Stimulated activated naive CD4-positive, alpha-beta T cell (primary cell): ENCODE results near the gene CD81.

Source experiments
- DNase-seq, 6 experiments: peaks; one replicate each; lab custom pipeline; 2025; lab: John Stamatoyannopoulos, UW

CD81 gene

DNA sequence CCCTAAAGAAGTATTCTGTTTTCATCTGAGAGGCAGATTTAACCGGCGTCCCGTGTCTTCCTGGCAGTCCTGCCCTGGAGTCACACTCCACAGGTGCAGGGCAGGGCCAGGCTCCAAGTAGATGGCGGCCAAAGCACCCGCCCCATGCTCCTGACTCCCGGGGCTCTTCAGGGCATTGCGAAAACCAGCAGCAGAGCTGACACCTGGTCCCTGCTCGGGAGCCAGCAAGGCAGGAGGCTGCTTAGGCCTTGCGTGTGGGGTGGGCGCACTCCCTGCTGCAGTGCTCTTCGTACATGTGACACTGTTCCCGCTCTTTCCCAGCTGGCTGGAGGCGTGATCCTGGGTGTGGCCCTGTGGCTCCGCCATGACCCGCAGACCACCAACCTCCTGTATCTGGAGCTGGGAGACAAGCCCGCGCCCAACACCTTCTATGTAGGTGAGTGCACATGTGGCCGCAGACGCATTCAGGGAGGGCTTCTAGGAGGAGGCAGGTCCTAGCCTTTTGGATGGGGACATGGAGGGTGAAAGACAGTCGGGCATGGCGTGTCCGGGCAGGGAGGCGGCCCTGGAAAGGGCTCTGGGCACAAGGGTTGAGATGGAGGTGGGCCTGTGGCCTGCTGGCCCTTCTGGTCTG lies 13.1 kb downstream of the CD81 start:
- DNase-seq = no peak

DNA sequence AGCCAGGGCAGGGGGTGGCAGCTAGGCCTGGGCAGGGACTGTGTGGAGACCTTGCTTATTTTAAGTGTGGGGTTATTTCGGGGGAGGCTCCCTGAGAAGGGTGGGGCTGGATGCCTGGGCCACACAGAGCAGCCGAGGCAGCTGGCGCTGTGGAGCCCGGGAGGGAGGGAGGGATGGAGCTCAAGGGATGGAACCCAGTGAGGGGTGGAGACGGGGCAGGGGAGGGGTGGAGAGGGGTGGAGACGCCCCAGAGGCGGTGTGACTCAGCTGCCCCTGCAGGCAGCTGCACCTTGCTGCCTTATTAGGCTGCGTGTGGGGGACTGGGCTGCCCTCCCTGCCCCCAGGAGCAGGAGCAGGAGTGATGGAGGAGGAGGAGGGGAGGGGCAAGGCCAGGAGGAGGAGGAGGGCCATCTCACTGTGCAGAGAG lies 13.6 kb downstream of the CD81 start:
- no peak for DNase-seq

DNA sequence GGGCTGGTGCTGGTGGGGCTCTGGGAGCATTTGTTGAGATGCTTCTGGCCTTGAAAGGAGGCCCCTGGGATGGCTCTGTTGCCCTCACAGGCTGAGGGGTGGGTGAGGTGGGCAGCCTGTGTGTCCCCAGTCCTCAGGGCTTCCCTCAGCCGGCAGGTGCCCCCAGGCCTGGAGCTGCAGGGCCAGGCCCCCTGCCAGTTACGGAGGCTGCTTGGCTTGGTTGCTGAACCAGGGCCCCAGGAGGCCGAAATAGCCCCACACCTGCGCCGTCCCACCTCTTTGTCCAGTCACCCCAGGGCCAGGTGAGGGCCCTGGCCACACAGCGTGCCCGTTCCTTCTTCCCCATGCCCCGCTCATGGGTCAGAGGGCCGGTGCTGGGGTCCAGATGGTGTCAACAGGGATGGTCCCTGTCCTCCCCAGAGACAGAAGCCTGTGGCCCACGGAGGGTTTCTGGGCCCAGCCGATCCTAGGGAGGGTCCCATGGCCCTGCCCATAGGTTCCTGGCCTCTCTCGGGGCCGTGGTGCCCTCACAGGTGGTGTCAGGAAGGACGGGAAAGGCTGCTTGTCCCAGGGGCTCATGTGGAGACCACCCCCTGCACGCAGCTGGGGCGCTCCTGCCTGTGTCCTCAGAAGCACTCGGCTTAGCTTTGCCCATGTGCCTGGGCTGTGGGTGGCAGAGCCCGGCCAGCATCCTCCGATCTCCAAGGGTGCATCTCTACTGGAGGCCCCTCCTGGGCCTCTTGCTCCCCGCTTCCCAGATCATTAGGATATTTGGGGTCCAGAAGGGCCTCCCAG lies 14.3 kb downstream of the CD81 start:
- no peak for DNase-seq

DNA sequence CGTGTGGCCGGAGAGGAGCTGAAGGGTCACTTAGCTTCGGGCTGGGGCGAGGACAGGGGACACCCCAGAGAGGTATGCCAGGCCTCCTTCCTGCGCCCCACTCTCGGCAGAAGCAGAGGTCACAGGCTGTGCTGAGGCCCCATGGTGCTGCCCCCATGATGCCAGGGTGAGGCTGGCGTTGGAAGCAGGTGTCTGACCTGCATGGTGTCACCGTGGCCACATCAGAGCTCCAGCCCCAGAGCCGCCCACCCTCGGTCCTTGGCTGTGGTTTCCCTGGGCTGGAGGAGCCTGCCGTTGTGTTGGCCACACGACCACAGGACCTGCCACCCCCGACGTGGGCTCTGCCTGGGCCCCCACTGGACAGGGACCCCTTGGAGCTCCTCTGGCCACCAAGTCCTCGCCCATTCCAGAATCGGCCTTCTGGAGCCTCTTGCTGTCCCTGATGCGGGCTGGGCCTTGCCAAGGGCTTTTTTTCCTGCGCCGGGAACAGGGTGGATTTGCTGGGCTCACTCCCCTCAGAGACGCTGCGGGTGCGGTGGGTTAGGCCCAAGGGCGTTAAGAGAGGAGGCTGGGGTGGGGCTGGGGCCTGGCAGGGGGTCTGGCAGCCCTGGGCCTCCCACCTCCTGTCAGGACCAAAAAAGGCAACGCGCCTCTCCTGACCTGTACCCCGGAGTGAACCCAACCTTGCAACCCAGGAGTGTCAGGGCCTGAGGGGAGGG lies 15.3 kb downstream of the CD81 start:
- no peak for DNase-seq

DNA sequence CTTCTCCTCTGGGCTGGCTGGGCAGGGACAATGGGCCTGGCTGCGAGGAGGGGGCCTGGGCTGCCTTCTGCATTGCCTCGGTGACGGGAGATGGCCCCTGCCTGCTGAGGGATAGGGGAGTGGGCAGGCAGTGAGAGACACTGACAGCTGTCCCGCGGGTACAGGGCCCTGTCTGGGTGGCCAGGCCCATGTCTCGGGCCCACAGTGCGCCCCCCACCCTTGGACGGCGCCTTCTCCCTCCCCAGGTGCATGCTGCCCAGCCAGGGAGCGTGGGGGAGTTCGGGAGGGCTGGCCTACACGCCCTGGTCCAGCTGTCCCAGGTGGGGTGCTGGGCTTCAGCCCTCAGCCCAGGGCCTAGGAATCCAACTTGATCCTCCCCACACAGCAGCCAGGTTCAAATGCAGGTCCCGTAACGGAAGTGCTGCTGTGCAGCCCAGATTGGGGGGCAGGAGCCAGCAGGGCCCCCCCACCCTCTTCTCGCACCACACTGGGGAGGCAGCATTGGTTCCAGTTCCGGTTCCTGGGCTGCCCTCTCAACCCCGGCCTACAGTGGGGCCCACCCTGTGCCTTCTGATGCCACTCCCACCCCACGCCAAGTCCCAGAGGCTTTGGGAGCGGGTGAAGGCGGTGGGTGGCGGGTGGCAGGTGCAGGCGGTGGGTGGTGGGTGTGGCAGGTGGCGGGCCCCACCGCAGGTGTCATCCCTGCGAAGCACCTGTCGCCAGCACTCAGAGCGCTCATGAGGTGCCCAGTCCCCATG lies 16.2 kb downstream of the CD81 start:
- no peak for DNase-seq

DNA sequence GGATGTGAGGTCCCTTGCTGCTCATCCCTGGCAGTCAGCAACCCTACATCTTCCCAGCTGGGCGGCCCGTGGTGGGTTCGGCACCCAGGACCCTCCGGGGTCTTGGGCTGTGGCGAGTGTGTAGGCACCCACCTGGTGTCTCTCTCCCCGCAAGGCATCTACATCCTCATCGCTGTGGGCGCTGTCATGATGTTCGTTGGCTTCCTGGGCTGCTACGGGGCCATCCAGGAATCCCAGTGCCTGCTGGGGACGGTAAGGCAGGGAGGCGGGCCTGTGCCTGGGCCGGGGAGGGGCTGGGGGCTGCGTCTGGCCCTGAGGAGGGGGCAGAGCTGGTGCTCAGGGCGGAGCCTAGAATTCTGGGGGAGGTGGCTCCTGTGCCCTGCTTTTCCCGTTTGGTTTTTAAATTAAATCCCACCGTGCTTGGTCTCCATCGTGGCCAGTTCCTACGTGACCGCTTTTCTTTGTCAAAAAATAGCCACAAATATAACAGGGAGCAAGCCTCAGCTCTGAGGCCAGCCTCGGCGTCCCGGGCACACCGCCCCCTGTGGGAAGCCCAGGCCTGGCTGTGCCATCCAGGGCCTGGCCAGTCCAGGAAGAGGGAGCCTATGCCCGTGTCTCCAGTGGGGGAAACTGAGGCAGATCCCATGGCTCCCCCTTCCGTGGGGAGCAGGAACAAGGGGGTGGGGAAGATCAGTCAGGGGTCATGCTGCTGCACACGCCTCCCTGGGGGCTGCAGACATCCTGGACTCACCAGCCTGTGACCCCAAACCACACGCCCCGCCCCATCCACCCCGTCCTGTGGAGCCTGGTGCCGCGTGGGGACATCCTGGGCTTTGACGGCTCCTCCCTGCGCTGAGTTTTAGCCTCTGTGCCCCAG lies 17.1 kb downstream of the CD81 start:
- DNase-seq = no peak

DNA sequence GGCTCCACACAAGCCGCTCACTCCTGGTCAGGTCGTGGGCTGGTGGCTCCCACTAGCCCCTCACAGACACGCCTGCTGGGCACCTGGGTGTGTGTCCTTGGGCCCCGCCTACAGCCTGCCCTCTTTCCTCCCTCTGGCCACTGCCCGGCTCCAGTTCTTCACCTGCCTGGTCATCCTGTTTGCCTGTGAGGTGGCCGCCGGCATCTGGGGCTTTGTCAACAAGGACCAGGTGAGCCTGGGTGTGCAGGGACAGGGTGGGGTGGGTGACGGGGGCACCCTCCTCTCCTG lies 17.7 kb downstream of the CD81 start:
- DNase-seq = no peak

DNA sequence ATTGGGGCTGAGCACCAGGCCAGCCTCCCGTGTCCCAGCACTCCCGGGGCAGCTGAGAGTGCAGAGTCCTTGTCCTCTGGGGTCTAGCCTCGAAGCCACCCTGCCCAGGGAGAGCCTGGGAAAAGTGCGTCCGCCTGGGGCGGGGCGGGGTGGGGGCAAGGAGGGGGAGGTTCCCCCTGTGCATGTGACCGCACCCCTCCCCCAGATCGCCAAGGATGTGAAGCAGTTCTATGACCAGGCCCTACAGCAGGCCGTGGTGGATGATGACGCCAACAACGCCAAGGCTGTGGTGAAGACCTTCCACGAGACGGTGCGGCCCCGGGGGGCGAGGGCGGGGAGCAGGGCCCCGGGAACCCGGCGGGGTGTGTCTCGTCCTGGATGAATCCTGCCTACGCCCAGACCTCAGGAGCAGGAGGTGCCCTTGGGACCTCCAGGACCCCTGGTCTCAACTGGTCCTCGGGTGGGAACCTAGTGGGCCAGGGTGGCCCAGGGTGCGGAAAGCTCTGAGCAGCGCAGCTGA lies 18.2 kb downstream of the CD81 start:
- no peak for DNase-seq

DNA sequence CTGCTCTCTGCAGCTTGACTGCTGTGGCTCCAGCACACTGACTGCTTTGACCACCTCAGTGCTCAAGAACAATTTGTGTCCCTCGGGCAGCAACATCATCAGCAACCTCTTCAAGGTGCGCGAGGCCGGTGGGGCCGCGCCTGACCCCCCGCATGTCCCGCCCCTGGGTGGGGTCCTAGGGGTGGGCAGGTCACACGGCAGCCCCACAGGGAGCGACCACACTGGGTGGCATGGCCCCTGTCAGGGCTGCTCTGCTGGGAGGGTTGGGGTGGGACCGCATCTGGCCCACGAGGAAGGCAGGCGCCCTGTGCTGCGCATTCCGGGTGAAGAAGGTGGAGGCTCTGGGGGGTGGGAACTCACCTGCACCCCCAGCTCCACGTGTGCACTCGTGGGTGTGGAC lies 18.7 kb downstream of the CD81 start:
- DNase-seq = no peak

DNA sequence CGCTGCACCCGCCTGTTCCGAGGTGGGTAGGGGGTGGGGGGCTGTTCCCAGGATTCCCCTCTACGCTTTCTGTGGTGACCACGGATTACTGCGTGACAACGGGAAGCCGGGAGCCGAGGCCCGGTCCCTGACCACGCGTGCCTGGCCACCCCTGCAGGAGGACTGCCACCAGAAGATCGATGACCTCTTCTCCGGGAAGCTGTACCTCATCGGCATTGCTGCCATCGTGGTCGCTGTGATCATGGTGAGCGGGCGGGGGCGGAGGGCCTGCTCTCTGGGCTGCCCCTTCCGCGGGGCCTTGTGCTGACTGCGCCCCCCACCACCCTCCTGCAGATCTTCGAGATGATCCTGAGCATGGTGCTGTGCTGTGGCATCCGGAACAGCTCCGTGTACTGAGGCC lies 19.4 kb downstream of the CD81 start:
- DNase-seq = no peak

DNA sequence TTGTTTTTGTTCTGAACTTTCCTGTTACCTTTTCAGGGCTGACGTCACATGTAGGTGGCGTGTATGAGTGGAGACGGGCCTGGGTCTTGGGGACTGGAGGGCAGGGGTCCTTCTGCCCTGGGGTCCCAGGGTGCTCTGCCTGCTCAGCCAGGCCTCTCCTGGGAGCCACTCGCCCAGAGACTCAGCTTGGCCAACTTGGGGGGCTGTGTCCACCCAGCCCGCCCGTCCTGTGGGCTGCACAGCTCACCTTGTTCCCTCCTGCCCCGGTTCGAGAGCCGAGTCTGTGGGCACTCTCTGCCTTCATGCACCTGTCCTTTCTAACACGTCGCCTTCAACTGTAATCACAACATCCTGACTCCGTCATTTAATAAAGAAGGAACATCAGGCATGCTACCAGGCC lies 19.9 kb downstream of the CD81 start:
- DNase-seq = no peak

DNA sequence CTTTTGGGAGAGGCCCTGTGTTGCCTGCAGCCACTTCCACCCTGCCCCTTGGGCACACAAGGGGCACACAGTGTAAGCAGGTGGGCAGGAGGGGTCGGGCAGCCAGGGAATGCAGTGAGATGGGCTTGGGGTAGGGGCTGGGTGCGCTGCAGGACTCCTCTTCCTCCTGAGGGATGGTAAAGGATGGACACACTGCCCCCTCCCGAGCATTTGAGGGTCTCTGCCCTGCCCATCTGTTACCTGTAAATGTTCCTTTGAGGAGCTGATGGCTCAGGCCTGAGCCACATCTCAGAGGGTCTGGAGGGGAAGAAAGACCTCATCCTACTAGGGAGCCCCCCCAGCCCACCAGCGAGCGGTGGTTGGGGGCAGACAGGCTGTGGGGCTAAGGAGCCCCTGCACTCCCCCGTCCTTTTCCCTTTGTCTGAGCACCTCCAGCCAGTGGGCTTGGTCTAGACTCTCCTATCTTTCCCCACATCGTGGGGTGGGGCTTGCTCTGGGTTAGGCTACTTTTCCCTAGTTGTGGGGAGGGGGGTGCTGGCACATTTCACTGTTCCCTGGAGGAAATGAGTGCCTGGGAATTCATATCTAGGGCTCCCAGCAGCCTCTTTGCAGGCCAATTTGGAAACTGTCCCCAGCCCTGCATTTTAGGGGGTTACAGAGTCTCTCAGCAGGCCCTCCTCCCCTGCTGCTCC lies 21.7 kb downstream of the CD81 start:
- DNase-seq = no peak

DNA sequence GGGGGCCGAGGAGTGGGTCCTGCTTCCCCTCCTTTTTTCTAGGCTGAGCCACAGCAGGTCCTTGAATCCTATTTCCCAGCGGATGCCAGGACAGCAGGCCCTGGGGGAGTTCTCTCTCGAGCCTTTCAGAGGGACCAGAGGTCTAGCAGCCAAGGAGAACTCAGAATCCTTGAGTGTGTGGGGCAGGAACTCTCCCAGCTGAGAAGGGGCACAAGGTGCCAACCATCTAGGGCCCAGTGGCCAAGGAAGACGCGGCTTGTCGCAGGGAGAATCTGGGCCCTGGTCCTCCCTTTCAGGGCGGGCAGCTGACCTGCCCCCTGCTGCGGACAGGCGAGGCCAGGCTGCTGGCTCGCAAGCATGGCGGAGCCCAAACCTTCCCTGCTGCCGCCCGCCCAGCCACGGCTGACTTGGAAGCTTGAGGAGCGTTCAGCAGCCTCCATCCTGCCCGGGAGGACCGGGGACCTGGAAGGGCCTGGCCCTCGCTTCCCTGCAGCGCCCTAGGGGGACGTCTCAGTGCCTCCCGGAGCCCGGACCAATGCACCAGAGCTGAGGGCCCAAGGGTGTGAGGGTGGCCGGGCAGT lies 22.5 kb downstream of the CD81 start:
- no peak for DNase-seq

DNA sequence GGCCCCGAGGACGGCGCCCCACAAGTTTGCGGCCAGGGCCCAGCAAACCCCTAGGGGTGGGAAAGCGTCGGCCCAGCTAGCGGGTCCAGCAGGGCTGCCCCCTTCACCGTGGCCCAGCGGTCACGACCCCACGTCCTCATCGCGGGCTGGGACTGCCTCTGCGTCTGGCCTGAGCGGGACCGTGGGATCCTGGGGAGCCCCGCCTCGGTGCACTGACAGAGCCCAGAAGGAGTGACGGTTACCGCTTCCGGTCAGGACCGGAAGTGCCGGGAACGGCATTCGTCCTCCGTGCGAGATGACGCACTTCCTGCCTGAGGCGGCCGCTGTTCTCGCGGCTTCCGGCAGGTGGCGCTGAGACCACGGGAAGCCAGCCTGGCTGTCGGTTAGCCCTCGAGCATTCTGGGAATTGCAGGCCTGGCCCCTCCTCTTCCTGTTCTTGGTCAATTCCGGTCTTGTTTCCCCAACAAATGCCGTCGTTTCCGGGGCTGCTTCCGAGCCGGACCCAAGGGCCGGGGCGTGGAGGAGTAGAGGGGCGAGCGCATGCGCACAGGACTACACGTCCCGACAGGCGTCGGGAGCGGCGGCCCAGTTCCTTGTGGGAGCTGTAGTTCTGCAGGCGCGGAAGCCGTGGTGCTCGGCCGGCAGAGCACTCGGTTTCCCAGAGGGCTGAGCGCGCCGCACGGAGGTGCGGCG lies 23.1 kb downstream of the CD81 start, which contains the start of gene TSSC4:
TSS of gene TSSC4 (plus strand) at position 682 of the 693 bp plus-strand sequence. CDS start 1,884 bp downstream, outside the sequence.
- peak; percentile 98 to 100 (median 100) for DNase-seq

DNA sequence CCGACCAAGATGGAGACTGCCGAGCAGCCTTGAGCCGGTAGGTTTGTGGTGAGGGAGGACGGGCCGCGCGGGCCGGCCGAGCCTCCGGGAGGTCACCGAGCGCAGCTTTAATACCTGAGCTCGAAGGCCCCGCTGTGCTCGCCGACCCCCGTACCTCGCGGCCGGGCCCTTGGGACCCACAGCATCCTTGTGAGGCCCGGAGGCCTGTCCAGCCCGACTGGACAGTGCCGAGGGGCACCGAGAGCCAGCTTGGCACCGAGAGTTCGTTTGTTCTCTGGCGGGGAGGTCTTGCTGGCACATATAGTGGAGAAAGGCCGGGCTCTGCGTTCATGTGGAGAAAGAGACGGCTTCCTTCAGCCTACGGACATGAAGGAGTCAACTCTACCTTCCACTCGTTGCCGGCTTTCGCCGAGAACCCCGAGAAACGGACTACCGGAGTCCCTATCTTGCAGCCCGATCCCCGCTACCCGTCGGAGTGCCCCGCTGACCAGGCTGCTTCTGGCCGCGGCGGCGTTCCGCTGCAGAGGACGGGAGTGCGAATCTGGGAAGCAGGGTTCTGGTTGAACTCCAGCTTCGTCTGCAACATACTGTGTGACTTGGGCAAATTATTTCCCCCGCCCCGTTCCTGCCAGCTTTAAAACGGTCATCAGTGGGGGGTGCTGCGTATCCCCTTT lies 23.8 kb downstream of the CD81 start:
- no peak for DNase-seq

DNA sequence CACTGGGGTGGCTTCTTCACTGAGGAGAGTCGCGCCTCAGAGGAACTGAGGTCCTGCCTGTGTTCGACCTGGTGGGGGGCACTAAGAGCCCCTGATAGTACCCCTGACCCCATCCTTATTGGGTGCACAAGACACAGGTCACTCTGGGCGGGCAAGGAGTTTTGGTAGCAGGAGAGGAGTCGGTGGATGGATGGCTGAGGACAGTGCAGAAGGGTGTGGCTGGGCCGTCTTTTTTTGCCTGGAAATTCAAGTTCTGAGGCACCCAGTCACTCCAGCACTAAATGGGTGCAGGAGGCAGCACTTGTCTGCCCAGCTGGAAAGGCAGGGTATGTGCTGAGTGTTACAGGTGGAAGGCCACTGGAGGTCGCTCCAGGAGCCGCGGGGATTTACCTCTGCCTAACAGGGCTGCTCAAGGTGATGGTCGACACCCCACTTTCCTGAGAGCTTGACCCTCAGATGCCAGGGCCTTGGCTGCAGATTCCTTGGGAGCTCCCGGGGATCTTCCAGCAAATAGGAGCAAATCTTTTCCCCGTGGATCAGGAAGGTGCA lies 24.4 kb downstream of the CD81 start:
- DNase-seq = no peak

DNA sequence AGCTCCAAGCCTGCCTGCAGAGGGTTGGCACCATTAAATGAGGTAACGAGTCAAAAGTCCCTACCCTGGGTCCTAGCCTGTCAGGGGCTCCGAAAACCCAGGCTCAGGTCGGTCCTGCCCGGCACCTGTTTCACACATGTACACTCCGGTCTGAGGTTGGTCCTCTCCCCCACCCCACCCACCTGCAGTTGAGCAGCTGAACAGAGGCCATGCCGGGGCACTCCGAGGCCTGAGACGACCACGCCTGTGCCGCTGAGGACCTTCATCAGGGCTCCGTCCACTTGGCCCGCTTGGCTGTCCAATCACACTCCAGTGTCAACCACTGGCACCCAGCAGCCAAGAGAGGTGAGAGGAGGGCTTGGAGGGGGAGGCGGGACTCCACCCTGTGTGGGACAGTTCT lies 25.0 kb downstream of the CD81 start:
- no peak for DNase-seq

DNA sequence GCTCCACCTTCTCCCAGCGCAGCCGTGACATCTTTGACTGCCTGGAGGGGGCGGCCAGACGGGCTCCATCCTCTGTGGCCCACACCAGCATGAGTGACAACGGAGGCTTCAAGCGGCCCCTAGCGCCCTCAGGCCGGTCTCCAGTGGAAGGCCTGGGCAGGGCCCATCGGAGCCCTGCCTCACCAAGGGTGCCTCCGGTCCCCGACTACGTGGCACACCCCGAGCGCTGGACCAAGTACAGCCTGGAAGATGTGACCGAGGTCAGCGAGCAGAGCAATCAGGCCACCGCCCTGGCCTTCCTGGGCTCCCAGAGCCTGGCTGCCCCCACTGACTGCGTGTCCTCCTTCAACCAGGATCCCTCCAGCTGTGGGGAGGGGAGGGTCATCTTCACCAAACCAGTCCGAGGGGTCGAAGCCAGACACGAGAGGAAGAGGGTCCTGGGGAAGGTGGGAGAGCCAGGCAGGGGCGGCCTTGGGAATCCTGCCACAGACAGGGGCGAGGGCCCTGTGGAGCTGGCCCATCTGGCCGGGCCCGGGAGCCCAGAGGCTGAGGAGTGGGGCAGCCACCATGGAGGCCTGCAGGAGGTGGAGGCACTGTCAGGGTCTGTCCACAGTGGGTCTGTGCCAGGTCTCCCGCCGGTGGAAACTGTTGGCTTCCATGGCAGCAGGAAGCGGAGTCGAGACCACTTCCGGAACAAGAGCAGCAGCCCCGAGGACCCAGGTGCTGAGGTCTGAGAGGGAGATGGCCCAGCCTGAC lies 26.0 kb downstream of the CD81 start:
- DNase-seq = no peak
